Caco-2 (cell line): Measurements from ENCODE around the gene SLCO1B3. TPM values are rescaled to one million over a fixed set of nuclear protein-coding genes. Genes with fewer than 3 reads are reported as not detected.
"Not testable (repeated sequence)": the region's sequence is repeated elsewhere in the genome, so short reads cannot be mapped to it uniquely, and the experiment has no call there.

Experiments used
- Bru-seq: library from RNA; stranded (reverse); fragments of 400-500 nt; gene quantifications from one replicate; lab custom pipeline; 2021; lab: Mats Ljungman, UMichigan
- BruChase-seq, 2 experiments: library from RNA; stranded (reverse); fragments of 400-500 nt; gene quantifications; one replicate each; lab custom pipeline; 2021; lab: Mats Ljungman, UMichigan
- BruUV-seq: library from RNA; stranded (reverse); fragments of 400-500 nt; replicated peaks from 2 replicates; lab custom pipeline; 2021; lab: Mats Ljungman, UMichigan
- CTCF ChIA-PET: fragments of 300-600 bp; sonication (Branson Sonifier 250); formaldehyde crosslinking; loops from one replicate; lab custom pipeline; 2022; ENCODE audit warnings: antibody characterized with exemption; lab: Charles Lee
- POLR2A ChIA-PET: fragments of 300-600 bp; sonication (Branson Sonifier 250); formaldehyde crosslinking; loops from one replicate; lab custom pipeline; 2022; ENCODE audit warnings: antibody characterized with exemption; lab: Charles Lee
- DNase-seq, 2 experiments: peaks; one replicate each; pipeline versions ENCODE4 v3.0.0 to v3.0.0-alpha.2; 2020 to 2022
- H3K27me3 ChIP-seq: replicated peaks from 2 replicates; pipeline ENCODE4 v1.6.0; 2011; ENCODE audit warnings: low read length; ENCODE audit not compliant: control insufficient read depth, insufficient read depth
- H3K36me3 ChIP-seq: 2 replicates; pipeline ENCODE4 v1.5.1; 2011; ENCODE audit warnings: low read length; ENCODE audit not compliant: control insufficient read depth, insufficient read depth
- H3K4me1 ChIP-seq: fragments of 250-450 bp; sonication (Bioruptor Pico); 2 replicates; pipeline ENCODE4 v1.5.1; 2020; ENCODE audit warnings: mild to moderate bottlenecking
- H3K4me3 ChIP-seq: 2 replicates; pipeline ENCODE4 v1.5.1; 2011; ENCODE audit warnings: low read depth, mild to moderate bottlenecking, control low read depth, low read length
- H3K9me3 ChIP-seq: fragments of 250-450 bp; sonication (Bioruptor Pico); 2 replicates; pipeline ENCODE4 v1.5.1; 2020; ENCODE audit warnings: mild to moderate bottlenecking, moderate library complexity
- H3K27ac Mint-ChIP-seq: one replicate; pipeline ENCODE4 v1.8.0; 2022; ENCODE audit warnings: mixed read lengths; ENCODE audit not compliant: unreplicated experiment
- H3K27me3 Mint-ChIP-seq: one replicate; pipeline ENCODE4 v1.8.0; 2022; ENCODE audit warnings: mixed read lengths; ENCODE audit not compliant: insufficient read depth, unreplicated experiment
- H3K36me3 Mint-ChIP-seq: one replicate; pipeline ENCODE4 v1.8.0; 2022; ENCODE audit warnings: mild to moderate bottlenecking, mixed read lengths; ENCODE audit not compliant: insufficient read depth, unreplicated experiment
- H3K4me1 Mint-ChIP-seq: one replicate; pipeline ENCODE4 v1.8.0; 2022; ENCODE audit warnings: low read depth, mixed read lengths; ENCODE audit not compliant: unreplicated experiment
- H3K4me3 Mint-ChIP-seq: one replicate; pipeline ENCODE4 v1.8.0; 2022; ENCODE audit warnings: mild to moderate bottlenecking, moderate library complexity, mixed read lengths; ENCODE audit not compliant: unreplicated experiment
- H3K9me3 Mint-ChIP-seq: one replicate; pipeline ENCODE4 v1.8.0; 2022; ENCODE audit warnings: mixed read lengths; ENCODE audit not compliant: unreplicated experiment
- CTCF ChIP-seq, 2 experiments: fragments of 200-600 bp in 1 of 2; IDR thresholded peaks; 1 replicate in 1 of 2; 2 replicates in 1 of 2; pipeline versions ENCODE4 v1.5.1 to v1.8.0; 2011 to 2022; ENCODE audit warnings: antibody characterized with exemption in 1 of 2, control low read depth in 1 of 2, inconsistent platforms in 1 of 2, low read depth in 1 of 2, low read length in 1 of 2, mild to moderate bottlenecking in 1 of 2, moderate library complexity in 1 of 2; ENCODE audit not compliant: insufficient read depth in 1 of 2, severe bottlenecking in 1 of 2, unreplicated experiment in 1 of 2
- intact Hi-C: fragments of 100-400 bp; cut with micrococcal nuclease; formaldehyde crosslinking; loops from one replicate; pipeline ENCODE4 v1.10.0; 2022; ENCODE audit not compliant: unreplicated experiment
- long read RNA-seq: library from polyadenylated mRNA; stranded (forward); transcript quantifications from one replicate; pipeline ENCODE4 v2.0.0, GENCODE V29; 2022
- total RNA-seq: library from RNA; stranded (reverse); gene quantifications from 2 replicates; pipeline ENCODE4 v1.2.3, GENCODE V29; 2022

Gene SLCO1B3
- total RNA-seq (0.20 and 0.81 TPM in 2 replicates), Bru-seq, nascent RNA (percentile 28 among the genes with signal in this experiment), BruChase-seq, experiment 1, labeled RNA remaining after a 2-hour chase (percentile 25 among the genes with signal in this experiment), BruChase-seq, experiment 2, labeled RNA remaining after a 6-hour chase (percentile 41 among the genes with signal in this experiment)
- long read RNA-seq, partial matches to known transcripts: 0 of 2 reads
- long read RNA-seq, other reads (novel, unspliced or antisense): 2 of 2 reads

DNA sequence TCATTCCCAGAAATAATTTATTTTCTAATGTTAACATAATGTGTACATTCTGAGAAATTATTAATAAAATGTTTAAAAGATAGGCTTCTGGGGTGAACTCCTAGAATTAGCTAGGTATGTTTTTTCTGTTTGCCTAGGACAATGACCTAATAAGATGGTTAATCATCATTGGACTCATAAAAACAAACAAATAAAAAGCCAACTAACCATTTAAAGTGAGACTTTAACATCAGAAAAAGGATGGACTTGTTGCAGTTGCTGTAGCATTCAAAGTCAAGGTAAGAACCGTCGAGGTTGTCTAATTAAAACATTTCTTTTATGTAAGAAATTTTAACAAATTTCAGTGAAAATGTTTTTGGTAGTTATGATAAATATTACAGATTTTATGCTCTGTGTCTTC lies at the start of gene SLCO1B3:
TSS of gene SLCO1B3 (plus strand) at position 219 of the 400 bp plus-strand sequence. CDS start 5,034 bp downstream, outside the sequence.
- Histone ChIP-seq H3K4me3 (no peak within 1 kb of the TSS), H3K27me3 (no peaks in the 10 kb centered on the region), H3K36me3 (no peaks in the 10 kb centered on the region), H3K9me3 (no peaks in the 10 kb centered on the region), H3K4me1 (no peaks in the 10 kb centered on the region)
- H3K36me3 Mint-ChIP-seq: no peaks in the 10 kb centered on the region
- TF ChIP-seq CTCF (IDR thresholded peaks at IDR 0.05; ENCODE audit: insufficient read depth in 1 of 2, low read depth in 1 of 2, low read length in 1 of 2, severe bottlenecking in 1 of 2, unreplicated experiment in 1 of 2): no peak
- intact Hi-C loops: no loop called here
- H3K4me1 Mint-ChIP-seq: no peaks in the 10 kb centered on the region
- no peak within 1 kb of the TSS for H3K4me3 Mint-ChIP-seq
- H3K27me3 Mint-ChIP-seq: no peaks in the 10 kb centered on the region
- CTCF ChIA-PET: no interaction called here
- POLR2A ChIA-PET: no interaction called here
- BruUV-seq: no TSS peak
- no peak for DNase-seq
- no peaks in the 10 kb centered on the region for H3K9me3 Mint-ChIP-seq
- no peak within 1 kb of the TSS for H3K27ac Mint-ChIP-seq

DNA sequence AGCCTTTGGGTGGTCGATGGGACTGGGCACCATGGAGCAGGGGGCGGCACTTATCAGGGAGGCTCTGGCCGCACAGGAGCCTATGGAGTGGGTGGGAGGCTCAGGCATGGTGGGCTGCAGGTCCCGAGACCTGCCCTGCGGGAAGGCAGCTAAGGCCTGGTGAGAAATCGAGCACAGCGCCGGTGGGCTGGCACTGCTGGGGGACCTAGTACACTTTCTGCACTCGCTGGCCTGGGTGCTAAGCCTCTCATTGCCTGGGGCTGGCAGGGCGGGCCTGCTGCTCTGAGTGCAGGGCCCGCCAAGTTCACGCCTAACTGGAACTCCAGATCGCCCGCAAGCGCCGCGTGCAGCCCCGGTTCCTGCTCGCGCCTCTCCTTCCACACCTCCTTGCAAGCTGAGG lies 33.1 kb upstream of the SLCO1B3 start:
- ChIA-PET POLR2A (no interaction called here), CTCF (no interaction called here)
- no peak for TF ChIP-seq CTCF (IDR thresholded peaks at IDR 0.05; ENCODE audit: insufficient read depth in 1 of 2, low read depth in 1 of 2, low read length in 1 of 2, severe bottlenecking in 1 of 2, unreplicated experiment in 1 of 2)
- no peak for DNase-seq
- intact Hi-C loops: no loop called here
- BruUV-seq: no TSS peak
- Histone ChIP-seq H3K4me1 (no peaks in the 10 kb centered on the region), H3K9me3 (no peaks in the 10 kb centered on the region), H3K36me3 (no peaks in the 10 kb centered on the region), H3K4me3 (no peak overlapping the region), H3K27me3 (no peaks in the 10 kb centered on the region)
- H3K27ac Mint-ChIP-seq: no peak overlapping the region
- H3K4me1 Mint-ChIP-seq: no peaks in the 10 kb centered on the region
- H3K9me3 Mint-ChIP-seq: peaks cover 22% of the 10 kb centered on the region
- H3K4me3 Mint-ChIP-seq: no peak overlapping the region
- H3K36me3 Mint-ChIP-seq: no peaks in the 10 kb centered on the region
- H3K27me3 Mint-ChIP-seq: no peaks in the 10 kb centered on the region

- no peaks in the 10 kb centered on the region for H3K27me3 Mint-ChIP-seq
- no TSS peak for BruUV-seq
- H3K36me3 ChIP-seq: no peaks in the 10 kb centered on the region
- intact Hi-C loops: no loop called here
- ChIA-PET POLR2A (no interaction called here), CTCF (no interaction called here)
- H3K27ac Mint-ChIP-seq: no peak overlapping the region
- peaks cover 22% of the 10 kb centered on the region for H3K9me3 Mint-ChIP-seq
- H3K4me1 ChIP-seq: no peaks in the 10 kb centered on the region
- no peaks in the 10 kb centered on the region for H3K9me3 ChIP-seq
- H3K4me1 Mint-ChIP-seq: no peaks in the 10 kb centered on the region
- no peak for DNase-seq
- H3K4me3 Mint-ChIP-seq: no peak overlapping the region
- TF ChIP-seq CTCF (IDR thresholded peaks at IDR 0.05; ENCODE audit: insufficient read depth in 1 of 2, low read depth in 1 of 2, low read length in 1 of 2, severe bottlenecking in 1 of 2, unreplicated experiment in 1 of 2): no peak
- no peaks in the 10 kb centered on the region for H3K27me3 ChIP-seq
- H3K36me3 Mint-ChIP-seq: no peaks in the 10 kb centered on the region
- H3K4me3 ChIP-seq: no peak overlapping the region
These were observed 31.5 kb upstream of the SLCO1B3 start for GRCh38 chr12:20778969-20779368.

DNA sequence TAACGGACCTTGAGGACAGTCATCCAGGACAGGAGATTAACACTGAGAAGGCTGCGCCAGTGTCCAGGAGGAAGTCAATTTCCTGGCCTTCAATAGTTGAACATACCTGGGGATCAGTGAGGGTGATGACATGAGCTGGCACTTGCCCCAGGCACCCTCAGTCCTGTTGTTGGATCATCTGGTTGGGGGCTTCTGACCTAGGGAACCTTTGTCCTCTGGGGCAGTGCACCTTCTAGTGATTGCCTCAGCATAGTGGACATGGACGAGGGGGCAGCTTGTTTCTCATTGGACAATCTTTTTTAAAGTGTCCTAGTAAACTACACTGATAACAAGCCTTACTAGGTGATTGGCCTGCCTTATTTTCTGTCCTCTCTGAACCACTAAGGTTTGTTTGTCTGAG lies 30.5 kb upstream of the SLCO1B3 start:
- H3K27me3 Mint-ChIP-seq, CTCF ChIA-PET, BruUV-seq, H3K4me1 ChIP-seq, H3K4me3 ChIP-seq, DNase-seq, intact Hi-C loops, H3K36me3 ChIP-seq, H3K27me3 ChIP-seq, H3K4me3 Mint-ChIP-seq, H3K36me3 Mint-ChIP-seq, POLR2A ChIA-PET, H3K4me1 Mint-ChIP-seq, H3K27ac Mint-ChIP-seq, H3K9me3 ChIP-seq: not testable (repeated sequence)
- H3K9me3 Mint-ChIP-seq: peaks cover 22% of the 10 kb centered on the region

- H3K4me1 ChIP-seq, H3K9me3 ChIP-seq, H3K4me1 Mint-ChIP-seq, H3K27me3 Mint-ChIP-seq, H3K4me3 ChIP-seq, H3K36me3 Mint-ChIP-seq, POLR2A ChIA-PET, H3K4me3 Mint-ChIP-seq, H3K27me3 ChIP-seq, DNase-seq, intact Hi-C loops, BruUV-seq, H3K36me3 ChIP-seq, CTCF ChIA-PET, H3K27ac Mint-ChIP-seq: not testable (repeated sequence)
- peaks cover 46% of the 10 kb centered on the region for H3K9me3 Mint-ChIP-seq
These were observed 26.6 kb upstream of the SLCO1B3 start for GRCh38 chr12:20783796-20784357.
